ENCODE results near the gene TMEM63A.
A peak's percentile ranks its signal among the peaks of the same experiment; 100 is the strongest.

TMEM63A gene

GRCh38 chr1:225896937-225897549, 14.9 kb upstream of the TMEM63A start:
- H3K27me3 ChIP-seq (ENCODE audit: low read length): no peaks in the 10 kb centered on the region
- no peak overlapping the region for H3K4me3 ChIP-seq (ENCODE audit: insufficient read depth, low read length, poor library complexity, severe bottlenecking)
- TF ChIP-seq, protein P1, sequence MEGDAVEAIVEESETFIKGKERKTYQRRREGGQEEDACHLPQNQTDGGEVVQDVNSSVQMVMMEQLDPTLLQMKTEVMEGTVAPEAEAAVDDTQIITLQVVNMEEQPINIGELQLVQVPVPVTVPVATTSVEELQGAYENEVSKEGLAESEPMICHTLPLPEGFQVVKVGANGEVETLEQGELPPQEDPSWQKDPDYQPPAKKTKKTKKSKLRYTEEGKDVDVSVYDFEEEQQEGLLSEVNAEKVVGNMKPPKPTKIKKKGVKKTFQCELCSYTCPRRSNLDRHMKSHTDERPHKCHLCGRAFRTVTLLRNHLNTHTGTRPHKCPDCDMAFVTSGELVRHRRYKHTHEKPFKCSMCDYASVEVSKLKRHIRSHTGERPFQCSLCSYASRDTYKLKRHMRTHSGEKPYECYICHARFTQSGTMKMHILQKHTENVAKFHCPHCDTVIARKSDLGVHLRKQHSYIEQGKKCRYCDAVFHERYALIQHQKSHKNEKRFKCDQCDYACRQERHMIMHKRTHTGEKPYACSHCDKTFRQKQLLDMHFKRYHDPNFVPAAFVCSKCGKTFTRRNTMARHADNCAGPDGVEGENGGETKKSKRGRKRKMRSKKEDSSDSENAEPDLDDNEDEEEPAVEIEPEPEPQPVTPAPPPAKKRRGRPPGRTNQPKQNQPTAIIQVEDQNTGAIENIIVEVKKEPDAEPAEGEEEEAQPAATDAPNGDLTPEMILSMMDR (IDR thresholded peaks at IDR 0.05; ENCODE audit: insufficient read depth, low read length, poor library complexity, severe bottlenecking): no peak
- TF ChIP-seq EZH2phosphoT487 (conservative IDR thresholded peaks at IDR 0.05; ENCODE audit: low read length): no peak
- no peaks in the 10 kb centered on the region for H3K36me3 ChIP-seq (ENCODE audit: low read length)
- peak overlapping the region; percentile 18; the same call in 1 of the 2 replicates for H3K9ac ChIP-seq (ENCODE audit: low read length)
- H3K79me2 ChIP-seq (ENCODE audit: insufficient read depth, low read length): no peaks in the 10 kb centered on the region
- H3K9me2 ChIP-seq (replicated peaks; ENCODE audit: insufficient read depth, low read length): no peaks in the 10 kb centered on the region
- peaks cover 13% of the 10 kb centered on the region; the same call in 1 of the 2 replicates for H3F3A ChIP-seq (ENCODE audit: insufficient read depth)
- H3K9me3 ChIP-seq (ENCODE audit: insufficient read depth, low read length): no peaks in the 10 kb centered on the region
- H4K20me1 ChIP-seq (ENCODE audit: low read depth, low read length): no peaks in the 10 kb centered on the region
- peak overlapping the region; percentile 47 for H3K4me2 ChIP-seq (ENCODE audit: low read depth, low read length, poor library complexity, severe bottlenecking)
- peak overlapping the region; percentile 62 for H2AFZ ChIP-seq (ENCODE audit: low read depth, low read length, severe bottlenecking)
- H3K27ac ChIP-seq (ENCODE audit: low read depth, low read length): peak overlapping the region; percentile 71

DNA sequence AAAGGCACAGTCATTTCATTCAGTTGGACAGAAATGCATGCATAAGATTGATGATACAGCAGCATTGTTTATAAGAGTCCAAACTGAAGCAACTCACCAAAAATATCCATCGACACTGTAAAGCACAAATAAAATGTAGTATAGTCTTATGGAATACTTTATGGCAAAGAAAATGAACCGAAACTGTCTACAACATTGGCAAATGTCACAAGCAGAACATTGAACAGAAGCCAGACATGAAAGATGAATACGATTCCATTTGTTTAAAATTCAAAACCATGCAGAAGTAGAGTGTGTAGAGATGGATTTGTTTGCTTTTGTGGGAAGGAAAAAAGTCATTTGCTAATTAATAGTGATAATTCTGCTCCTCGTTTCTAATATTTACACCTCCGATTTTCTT, 14.3 kb upstream of the TMEM63A start:
- TF ChIP-seq, protein P1 (IDR thresholded peaks at IDR 0.05; ENCODE audit: insufficient read depth, low read length, poor library complexity, severe bottlenecking): no peak
- TF ChIP-seq EZH2phosphoT487 (conservative IDR thresholded peaks at IDR 0.05; ENCODE audit: low read length): no peak
- no peaks in the 10 kb centered on the region for H3K27me3 ChIP-seq (ENCODE audit: low read length)
- peaks cover 13% of the 10 kb centered on the region; the same call in 1 of the 2 replicates for H3F3A ChIP-seq (ENCODE audit: insufficient read depth)
- H3K4me2 ChIP-seq (ENCODE audit: low read depth, low read length, poor library complexity, severe bottlenecking): peak overlapping the region; percentile 47
- H3K27ac ChIP-seq (ENCODE audit: low read depth, low read length): peak overlapping the region; percentile 71
- no peak overlapping the region for H3K4me3 ChIP-seq (ENCODE audit: insufficient read depth, low read length, poor library complexity, severe bottlenecking)
- no peaks in the 10 kb centered on the region for H3K79me2 ChIP-seq (ENCODE audit: insufficient read depth, low read length)
- peak overlapping the region; percentile 15 for H2AFZ ChIP-seq (ENCODE audit: low read depth, low read length, severe bottlenecking)
- no peaks in the 10 kb centered on the region for H3K9me2 ChIP-seq (replicated peaks; ENCODE audit: insufficient read depth, low read length)
- 0 out of 2 replicates have a peak overlapping the region, but pooled peaks have one; percentile 18 for H3K9ac ChIP-seq (ENCODE audit: low read length)
- H4K20me1 ChIP-seq (ENCODE audit: low read depth, low read length): no peaks in the 10 kb centered on the region
- no peaks in the 10 kb centered on the region for H3K36me3 ChIP-seq (ENCODE audit: low read length)
- no peaks in the 10 kb centered on the region for H3K9me3 ChIP-seq (ENCODE audit: insufficient read depth, low read length)

GRCh38 chr1:225892307-225892706, 10.1 kb upstream of the TMEM63A start:
- Histone ChIP-seq H3K9ac (ENCODE audit: low read length) (no peak overlapping the region), H3F3A (ENCODE audit: insufficient read depth) (0 out of 2 replicates have a peak, but pooled peaks cover under 1% of the 10 kb centered on the region), H3K4me2 (ENCODE audit: low read depth, low read length, poor library complexity, severe bottlenecking) (no peak overlapping the region), H3K79me2 (ENCODE audit: insufficient read depth, low read length) (no peaks in the 10 kb centered on the region), H3K4me3 (ENCODE audit: insufficient read depth, low read length, poor library complexity, severe bottlenecking) (no peak overlapping the region), H3K36me3 (ENCODE audit: low read length) (no peaks in the 10 kb centered on the region), H3K9me2 (replicated peaks; ENCODE audit: insufficient read depth, low read length) (no peaks in the 10 kb centered on the region), H3K9me3 (ENCODE audit: insufficient read depth, low read length) (no peaks in the 10 kb centered on the region), H3K27me3 (ENCODE audit: low read length) (no peaks in the 10 kb centered on the region), H2AFZ (ENCODE audit: low read depth, low read length, severe bottlenecking) (no peak overlapping the region), H4K20me1 (ENCODE audit: low read depth, low read length) (no peaks in the 10 kb centered on the region), H3K27ac (ENCODE audit: low read depth, low read length) (no peak overlapping the region)
- TF ChIP-seq, protein P1 (IDR thresholded peaks at IDR 0.05; ENCODE audit: insufficient read depth, low read length, poor library complexity, severe bottlenecking): no peak
- TF ChIP-seq EZH2phosphoT487 (conservative IDR thresholded peaks at IDR 0.05; ENCODE audit: low read length): no peak

Data from SU-DHL-6 (cell line).